GM21528 (cell line): ENCODE data around the gene GDF7.

ENCODE experiments used
- ATAC-seq: cut with Tn5 transposase; IDR thresholded peaks from one replicate; pipeline ENCODE4 v1.9.1; 2021; ENCODE audit warnings: mild to moderate bottlenecking, moderate library complexity; ENCODE audit not compliant: unreplicated experiment, low FRiP score

GDF7 gene

DNA sequence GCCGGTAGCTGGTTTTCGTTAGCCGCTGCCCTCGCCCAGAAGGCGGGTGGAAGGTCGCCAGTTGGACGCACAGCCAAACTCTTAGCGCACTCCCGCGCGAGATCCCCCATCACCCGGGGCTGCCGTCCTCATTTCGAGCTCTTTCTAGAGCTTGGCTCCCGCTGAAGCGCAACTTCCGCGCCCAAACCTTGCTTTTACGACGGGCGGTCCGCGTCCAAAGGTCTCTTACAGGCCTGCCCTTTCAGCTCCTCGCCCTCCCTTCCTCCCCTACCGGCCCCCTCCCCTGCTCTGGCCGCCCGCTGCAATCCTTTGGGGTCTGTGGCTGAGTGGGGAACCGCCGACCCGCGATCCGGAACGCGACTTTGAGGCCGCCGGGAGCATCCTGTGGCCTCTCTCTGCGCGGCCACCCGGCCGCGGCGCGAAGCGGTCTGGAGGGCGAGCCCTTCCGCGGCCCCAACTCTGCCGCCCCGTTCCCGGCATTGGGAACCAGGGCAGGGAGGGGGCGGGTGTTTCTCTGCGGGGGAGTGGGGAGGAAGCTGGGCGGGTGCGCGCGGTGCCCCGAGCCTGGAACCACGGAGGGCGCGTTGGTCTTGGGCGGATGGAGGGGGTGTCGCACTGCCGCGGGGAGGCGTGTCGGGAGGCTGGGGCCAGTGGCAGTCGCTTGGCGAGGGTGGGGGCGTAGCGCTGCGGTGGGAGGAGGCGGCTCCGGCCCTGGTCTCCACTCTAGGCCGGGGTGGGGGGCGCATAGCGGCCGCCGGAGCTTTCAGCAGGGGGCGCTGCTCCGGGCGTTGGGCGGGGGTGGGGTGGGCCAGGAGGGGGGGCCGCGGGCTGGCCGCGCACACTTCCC, at the start of gene GDF7:
GDF7 (plus strand) TSS at position 841 of the 847 bp plus-strand sequence. CDS start 96 bp downstream, outside the sequence.
- ATAC-seq: no peak

DNA sequence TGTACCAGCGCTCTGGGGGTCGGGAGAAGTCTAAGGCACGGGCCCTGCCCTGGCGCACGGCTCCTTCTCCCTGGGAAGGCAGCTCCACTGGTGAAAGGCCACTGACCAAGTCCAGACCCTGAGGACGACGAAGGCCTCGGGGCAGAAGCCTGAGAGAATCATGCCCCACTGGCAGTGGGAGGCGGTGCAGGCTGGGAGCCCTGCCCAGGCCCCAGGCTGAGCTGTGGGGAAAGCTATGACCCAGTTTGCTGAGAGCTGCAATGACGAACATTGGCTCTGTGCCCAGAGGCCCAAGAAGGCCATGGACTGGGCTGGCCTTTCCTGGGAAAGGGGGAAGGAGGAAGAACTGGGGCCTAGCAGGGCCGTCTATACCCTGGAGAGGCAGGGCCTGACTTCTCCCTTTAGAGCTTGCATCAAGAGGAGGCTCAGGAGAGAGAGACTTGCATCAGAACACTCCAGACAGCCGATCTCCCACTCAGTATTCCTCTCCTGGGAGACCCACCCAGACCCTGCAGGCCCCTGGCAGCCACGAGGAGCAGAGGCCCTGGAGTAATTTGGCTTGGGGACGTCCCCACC, 49.0 kb upstream of the GDF7 start:
- ATAC-seq: no peak

DNA sequence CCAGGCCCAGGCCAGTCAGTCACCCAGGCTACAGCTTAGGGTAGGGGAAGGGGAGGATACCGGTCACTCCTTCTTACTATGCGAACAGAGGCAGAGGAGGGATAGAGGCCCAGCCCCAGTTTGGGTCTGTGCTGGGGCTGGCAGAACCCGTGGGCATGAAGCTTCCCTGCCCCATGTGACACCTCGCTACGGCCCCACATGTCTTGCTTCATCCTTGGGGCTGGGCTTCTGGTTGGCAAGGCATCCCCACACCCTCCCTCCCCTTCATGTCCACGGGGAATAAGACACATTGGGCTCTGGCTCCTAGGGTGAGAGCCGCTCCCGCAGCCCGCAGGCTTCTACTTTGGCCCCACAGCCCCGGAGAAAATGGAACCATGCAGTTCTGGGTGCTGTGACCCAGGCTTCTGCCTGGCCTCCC, 48.5 kb upstream of the GDF7 start:
- no peak for ATAC-seq

DNA sequence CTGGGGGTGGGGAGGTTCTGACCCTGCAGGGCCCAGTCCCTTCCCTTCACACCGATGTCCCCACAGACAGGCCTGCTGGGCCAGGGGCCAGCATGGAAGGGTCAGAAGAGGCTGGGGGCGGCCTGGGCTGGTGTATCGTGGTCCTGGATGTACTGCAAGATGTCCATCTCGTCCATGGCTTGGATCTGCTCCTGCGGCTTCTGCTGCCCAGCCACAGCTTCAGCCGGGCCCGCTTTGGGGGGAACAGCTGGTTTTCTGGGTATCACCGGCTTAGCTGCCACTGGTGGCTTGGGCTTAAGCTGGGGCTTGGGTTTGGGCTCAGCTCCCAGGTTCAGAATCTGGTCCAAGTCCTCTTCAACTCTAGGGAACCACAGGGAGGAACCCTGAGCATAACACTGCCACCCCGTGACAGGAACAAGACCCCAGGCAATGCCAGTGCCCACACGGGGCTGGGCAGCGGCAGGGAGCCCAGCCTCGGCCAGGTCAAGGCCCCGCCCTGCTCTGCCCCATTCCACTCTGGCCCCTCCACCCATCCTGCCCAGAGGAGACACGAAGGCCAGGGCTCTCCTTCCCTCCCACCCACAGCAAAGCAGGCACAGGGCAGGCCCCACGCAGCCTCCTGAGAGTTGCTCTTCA, 47.9 kb upstream of the GDF7 start:
- no peak for ATAC-seq

DNA sequence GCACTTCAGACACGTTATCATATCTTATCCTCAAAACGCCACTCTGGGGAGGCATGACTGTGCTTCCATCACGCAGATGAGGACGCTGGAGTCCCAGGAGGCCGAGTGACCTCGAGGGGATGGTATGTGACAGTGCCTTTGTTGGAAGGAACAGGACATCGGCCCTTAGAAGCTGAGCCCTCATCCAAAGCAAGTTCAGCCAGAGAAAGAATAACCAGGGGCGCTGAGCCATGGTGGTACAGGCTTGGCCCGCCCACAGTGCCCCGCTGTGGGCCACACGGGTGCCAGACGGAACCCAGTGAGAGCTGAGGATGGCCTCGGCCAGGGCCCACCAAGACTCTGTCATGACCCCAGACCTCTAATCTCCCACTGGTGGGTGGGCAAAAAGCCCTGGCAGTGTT, 47.3 kb upstream of the GDF7 start:
- ATAC-seq: no peak

DNA sequence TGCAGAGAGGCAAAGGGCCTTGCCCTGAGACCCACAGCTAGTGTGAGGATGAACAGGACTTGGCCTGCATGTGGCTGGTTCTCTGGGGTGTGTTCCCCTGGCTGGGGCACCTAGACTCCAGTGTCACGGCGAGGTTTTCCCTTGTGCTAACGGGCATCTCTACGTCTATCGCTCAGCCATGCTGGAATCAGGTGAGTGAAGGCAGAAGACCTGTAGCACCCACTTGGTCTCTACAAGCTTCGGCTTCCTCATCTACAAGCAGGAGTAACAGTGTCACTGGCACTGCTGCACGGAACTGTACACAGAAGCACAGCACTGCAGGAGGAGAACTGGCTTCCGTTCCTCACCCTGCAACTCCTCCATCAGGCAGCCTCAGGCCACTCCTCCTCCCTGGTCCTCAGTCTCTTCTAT, 46.7 kb upstream of the GDF7 start:
- no peak for ATAC-seq

DNA sequence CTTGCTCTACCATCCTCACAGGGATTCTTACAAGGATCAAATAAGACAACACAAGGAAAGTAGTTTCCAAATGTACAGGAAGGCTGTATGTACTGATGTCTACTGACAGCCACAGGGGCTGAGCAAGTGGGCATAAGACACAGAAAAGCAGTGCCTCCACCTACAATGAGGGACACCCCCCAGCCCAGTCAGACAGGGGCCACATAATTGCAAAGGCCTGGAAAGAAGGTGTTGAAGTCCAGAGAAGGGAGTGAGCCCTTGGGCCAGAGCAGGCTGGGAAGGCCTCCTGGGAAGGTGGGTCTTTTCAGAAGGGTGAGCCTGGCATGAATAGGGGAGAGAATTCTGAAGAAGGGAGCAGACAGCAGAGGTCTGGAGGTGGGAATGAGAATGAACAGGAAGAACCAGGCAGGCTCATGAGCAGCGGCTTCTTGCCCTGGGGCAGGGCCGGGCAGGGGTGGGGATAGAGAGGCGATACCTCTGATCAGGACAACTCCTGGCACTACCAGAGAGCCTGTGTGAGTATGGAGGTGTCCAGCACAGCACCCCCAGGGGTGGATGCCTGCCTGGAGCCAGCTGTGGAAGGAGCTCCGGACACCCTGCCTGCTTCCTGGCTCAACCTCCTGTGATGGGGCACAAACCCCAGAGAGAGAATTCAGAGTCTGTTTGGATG, 46.1 kb upstream of the GDF7 start:
- no peak for ATAC-seq

DNA sequence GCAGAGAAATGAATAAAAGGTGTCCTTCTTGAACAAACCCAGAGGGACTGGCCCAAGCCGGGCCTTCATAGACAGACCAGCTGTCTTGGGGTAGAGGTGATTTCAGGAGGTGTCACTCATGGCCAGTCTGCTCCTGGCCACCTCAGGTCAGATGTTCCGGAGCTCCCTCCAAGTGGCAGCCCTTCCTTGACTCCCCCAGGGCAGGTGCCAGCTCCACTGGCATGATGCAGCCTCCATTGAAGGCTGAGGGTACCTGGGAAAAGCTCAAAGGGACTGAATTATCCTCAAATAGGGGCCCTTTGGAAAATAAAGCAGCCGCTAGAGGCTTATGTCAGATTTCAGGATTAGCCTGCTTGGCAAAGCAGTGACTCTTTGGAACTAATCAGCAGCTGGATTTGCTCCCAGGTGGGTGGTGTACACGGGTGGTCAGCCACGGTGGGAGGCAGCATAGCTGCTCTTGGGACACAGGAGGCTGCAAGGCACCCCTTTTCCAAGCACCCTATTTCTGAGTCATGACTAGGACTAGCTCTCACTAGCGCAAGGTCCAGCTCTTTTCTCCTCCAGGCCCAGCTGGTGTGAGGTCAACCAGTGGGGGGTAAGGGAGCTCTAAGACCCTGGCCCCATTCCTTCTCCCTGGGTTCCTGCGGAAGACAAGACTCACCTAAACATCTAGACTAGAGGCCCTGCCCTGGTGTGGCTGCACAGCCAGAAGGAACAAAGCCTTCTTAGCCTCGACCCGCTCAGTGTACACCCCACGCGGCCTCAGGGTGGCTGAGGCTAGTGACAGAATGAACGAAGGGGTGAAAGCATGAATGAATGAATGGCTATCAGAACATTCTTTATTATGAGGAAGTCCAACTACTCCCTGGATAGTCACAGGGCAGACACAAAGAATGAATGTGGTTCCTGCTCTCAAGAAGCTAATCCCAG, 45.3 kb upstream of the GDF7 start:
- ATAC-seq: no peak

DNA sequence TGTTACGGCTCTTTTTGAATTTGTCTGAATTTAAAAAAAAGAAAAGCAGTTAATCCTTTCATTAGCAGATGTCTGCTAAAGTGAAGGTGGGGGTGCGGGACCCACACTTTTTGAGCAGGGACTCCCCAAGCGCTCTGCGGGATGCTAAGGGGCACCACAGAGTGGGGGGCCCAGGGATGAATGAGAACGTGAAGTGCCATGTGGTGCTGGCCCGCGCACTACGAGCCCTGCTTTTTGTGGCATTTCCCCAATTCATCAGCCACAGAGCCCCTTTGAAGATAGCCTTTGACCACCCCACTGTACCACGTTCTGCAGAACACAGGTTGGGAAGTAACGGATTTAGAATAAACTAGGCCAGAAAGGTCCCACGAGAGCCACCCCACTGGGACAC, 44.7 kb upstream of the GDF7 start:
- ATAC-seq: no peak

DNA sequence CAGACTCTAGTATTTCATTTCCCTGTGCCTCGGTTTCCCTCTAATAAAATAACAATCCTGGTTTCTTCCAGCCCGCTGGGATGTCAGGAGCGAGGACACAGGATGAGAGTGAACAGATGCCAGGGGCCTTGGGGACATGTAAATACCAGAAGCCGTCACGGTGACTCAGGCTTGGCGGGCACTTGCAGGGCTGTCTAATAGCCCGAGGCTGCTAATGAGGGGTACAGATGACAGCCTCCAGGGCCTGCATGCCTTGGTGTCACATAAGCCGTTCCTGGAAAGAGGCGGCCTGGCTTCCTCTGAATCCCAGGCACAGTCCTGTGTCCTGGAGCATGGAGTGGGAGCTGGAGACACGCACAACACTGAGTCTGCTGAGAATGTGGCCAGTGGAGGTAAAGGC, 44.2 kb upstream of the GDF7 start:
- no peak for ATAC-seq

DNA sequence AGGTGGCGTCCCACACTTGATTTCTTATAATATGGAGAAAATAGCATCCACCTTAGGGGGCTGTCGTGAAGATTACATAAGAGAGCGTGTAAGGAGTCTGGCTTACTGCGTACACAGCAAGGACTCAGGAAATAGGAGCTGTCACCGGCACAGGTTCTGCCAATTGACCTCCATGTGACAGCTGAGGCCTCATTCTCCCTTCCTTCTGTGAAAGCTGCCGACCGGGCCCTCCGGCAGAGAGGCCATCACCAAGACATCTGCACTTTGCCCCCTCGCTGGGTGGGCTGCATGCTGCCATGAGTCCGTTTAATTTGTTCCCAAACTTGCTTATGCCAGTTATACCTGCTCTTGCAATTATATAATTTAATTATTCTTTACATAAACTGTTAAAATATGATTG, 43.7 kb upstream of the GDF7 start:
- no peak for ATAC-seq

DNA sequence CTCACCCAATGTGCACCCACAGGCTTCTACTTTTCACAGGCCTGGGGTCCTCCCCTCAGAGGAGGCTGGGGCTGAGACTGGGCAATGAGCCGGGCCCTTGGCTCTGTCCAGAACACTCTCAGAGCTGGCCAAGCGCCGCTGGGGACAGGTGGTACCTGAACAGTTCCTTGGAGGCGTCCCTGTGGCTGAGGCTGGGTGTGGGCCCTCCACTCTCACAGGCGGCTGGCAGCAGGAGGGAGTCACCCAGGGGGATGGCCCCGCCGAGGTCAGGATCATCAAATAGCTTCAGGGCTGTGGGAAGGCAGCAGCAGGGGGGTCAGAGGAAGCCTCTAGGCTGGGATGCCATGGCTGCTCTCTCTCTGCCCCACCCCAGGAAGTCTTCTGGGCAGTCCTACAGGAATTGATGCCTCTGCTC, 43.2 kb upstream of the GDF7 start:
- no peak for ATAC-seq

DNA sequence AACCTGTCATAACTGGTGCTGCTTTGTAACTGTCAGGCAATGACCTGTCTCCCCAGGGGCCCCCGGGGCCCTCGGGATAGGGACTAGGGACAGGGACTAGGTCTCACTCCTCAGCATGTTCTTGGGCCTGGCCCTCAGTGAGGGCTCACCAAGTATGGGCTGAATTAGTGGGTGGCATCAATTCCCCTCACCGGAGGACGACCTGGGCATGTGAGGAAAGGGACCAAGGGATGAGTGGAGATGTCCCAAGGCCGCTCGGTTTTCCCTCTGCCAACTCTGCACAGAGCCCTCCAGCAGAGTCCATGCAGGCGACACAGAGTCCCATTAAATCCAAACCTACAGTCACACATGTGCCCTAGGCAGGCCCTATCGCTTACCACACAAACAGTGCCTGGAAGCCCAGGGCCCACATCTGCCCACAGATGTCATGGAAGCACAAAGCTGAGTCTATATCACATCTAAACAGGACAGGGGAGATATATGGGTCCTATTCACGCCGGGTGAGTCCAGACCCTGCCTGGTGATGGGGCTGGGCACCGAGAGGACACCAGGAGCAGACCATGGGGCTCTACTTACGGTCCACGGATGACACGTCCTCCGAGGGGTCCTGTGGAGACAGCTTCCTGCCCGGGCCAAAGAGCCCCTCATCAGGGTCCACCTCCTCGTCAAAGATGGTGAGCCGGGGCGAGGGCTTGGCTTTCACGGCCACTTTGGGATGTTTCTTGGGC, 42.6 kb upstream of the GDF7 start:
- ATAC-seq: no peak

DNA sequence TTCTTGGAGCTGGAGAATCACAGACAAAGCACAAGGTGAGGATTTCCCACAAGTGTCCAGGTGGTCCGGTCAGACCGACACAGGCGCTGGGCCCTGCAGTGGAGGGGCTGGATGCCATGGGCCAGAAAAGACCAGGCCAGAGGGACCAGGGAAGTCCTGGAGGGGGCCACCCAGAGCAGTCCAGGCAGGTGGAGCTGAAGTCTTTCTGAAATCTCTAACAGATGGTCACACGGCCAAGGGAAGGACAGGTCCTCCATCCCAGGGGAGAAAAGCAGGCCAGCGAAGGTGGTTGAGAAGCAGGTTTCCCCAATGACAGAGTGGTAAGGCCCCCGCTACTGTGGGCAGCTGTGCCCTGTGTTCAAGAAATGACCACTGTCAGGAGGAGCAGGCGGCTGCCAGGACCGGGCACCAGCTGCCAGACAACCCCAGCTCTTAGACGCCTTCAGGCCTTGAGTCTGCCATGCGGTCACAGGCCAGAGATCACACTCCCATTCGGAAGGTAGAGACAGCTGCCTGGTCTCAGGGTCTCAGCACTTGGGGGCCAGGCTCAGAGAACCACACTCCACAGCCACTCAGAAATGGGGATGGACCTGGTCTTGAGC, 42.0 kb upstream of the GDF7 start:
- ATAC-seq: no peak

DNA sequence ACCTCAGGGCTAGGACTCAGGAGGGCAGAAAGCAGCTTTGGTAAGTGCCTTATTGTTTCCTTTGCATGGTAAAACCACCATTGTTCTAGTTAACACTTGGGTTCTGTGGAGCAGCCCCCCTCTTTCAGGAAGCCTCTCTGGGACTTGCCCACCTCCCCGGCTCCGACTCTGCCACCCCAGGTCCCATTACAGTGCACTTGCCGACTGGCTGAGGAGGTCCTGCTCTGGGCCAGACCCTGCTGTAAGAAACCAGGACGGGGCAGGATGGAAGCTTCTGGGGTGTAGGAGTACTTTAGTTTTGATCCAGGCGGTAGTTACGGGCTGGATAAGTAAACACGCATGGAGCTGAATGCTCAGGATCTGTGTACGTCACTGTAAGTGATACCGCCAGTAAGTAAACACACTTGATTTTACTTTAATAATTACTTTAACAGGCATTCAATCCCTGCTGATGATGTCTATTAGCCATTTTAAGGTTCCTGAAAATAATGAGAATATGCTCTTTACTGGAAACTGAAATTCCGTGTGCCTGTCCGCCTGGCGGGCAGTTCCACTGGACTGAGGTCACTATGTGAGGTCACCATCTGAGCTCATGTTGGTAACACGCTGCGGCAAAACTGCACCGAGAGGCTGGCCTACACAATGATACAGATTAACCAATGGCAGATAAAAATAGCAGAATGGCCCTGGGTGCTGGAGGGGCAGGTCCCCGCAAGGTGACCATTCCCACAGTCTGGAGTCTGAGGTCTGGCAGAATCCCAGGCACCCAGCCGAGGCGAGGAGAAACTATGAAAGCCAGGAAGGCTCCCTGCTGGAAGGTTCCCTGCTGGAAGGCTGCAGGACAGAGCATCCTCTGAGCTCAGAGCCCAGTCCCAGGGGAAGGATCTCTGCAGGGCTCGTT, 41.2 kb upstream of the GDF7 start:
- no peak for ATAC-seq

DNA sequence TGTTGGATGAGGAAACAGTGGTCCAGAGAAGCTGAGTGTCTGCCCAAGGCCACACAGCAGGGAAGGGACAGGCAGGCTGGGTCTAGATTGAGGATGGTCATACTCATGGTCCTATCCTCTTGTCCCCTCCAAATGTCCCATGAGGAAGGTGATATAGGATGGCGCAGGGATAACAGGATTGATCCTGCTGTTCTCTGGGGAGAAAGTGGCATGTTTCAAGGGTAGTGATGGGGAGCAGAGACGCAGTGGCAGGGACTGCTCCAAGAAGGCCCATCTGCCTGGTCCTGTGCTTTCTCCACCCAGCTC, 40.6 kb upstream of the GDF7 start:
- no peak for ATAC-seq

DNA sequence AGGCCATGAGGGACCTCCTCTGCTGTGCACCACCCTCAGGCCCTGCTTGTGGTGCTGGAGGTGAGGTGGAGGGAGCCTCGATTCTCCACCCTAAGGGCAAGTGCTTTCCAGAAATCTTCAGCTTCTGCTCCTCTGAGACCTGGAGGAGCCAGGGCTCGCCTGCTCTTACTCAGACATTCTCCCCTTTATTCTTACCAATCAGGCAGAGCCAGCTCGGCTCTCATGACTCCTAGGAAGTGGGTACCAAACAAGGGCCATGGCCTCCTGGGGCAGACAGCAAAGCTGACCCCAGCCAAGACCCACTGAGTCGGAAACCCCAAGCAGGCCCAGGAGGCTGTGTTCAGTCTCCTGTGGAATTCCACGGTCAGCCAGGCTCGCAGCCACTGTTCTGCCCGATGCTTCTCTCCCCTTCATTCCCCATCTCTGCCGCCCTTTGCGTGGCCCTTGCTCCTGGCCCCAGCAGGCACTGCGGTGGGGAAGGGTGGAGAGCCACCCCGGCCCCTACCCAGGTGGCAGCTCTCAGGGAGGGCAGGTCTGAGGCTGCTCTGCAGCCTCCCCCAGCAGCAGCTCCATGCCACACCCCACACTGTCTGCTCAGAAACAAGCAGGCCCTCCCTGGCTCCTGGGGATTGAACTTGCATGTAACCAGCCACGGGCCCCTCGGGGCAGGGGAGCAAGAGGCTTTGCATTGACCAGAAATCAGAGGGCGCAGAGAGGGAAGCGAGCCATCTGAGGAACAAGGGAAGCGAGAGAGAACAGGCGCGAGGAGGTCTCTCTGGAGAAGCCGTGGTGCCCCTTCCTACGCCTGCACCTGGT, 40.0 kb upstream of the GDF7 start:
- ATAC-seq: no peak
